Hematopoietic multipotent progenitor cell (in vitro differentiated cells): Measurements from ENCODE around the gene FTCDNL1. TPM values are rescaled to one million over a fixed set of nuclear protein-coding genes. Genes with fewer than 3 reads are reported as not detected.

Source experiments
- DNase-seq, 3 donors: peaks; one replicate each; pipeline ENCODE4 v3.0.0-alpha.2; 2011 to 2015; ENCODE audit warnings: low read depth in 2 of 3, low spot score in 2 of 3
- total RNA-seq: library from RNA; depleted of rRNA; stranded (reverse); fragments of >200 nt; gene quantifications from one replicate; pipeline ENCODE4 v1.2.3, GENCODE V29; 2012

Gene FTCDNL1
- total RNA-seq, 1 donor: 8.3 TPM

DNA sequence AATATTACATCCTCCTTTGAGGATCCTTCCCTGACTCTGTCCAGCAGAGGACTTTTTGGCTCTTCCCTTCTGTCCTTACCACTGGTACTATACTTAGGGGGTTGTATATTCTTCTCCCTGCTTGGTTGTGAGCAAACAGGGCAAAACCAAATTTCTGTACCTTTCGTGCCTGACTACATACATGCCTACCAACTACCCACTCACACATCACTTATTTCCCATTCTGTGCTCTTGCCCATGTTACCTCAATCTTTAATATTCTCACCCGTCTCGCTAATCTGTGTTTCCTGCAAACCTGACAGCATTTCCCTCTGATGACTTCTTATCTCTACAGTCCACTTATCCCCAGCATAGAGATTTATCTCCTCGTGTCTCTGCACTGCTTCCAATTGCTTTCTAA lies 58.6 kb downstream of the FTCDNL1 start:
- DNase-seq: no peak

DNA sequence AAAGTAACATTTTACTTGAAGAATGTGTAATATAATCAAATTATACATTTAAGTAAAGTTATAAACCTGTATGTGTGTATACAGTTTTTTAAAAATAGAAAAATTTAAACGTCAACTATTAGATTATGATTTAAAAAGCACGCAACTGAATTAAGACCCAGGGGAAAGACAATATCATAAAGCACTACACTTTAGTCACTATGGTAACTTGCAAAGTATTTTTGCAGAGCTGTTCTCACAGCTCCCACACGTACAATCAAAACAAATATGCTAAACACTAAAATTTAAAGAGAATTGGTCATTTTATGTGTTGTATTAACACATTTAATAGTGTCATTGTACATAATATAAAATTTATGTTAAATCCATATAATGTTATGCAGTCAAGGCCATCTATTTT lies 59.7 kb downstream of the FTCDNL1 start:
- DNase-seq: no peak

DNA sequence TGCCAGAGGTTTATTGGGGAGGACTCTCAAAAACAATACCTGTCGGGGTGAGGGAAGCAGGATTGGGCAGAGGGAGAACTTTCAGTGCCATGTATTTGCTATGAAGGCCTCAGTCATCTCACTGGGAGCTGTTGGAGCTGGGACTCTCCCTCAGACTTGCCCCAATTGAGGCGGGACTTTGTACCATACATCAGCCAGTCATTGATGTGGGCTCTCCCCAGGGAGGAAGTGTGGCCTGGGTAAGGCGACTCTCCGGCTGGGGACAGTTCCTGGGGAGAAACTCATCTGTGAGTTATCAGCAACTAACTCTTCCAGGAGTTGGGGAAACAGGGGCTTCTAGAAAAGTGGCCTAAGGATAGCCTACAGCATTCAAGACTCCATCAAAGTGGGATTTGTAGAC lies 66.5 kb downstream of the FTCDNL1 start:
- DNase-seq: no peak

DNA sequence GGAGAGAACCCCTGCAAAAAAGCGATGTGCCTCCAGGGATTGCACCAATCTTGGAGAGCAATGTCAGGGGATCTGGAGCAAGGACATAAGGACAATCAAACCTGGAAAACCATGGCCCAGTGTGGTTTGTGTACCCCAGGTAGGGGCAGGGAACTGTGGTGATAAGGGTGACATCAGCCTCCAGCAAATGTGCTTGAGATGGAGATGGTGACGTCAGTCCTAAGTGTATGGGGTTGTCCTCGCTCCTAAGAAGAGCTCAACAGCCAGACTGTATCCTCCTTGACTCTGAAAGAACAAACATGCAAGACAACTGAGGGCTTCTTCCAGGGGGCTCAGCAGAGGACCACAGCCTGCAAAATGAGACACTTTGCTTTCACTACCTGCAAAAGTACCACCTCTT lies 71.4 kb downstream of the FTCDNL1 start:
- DNase-seq: no peak

DNA sequence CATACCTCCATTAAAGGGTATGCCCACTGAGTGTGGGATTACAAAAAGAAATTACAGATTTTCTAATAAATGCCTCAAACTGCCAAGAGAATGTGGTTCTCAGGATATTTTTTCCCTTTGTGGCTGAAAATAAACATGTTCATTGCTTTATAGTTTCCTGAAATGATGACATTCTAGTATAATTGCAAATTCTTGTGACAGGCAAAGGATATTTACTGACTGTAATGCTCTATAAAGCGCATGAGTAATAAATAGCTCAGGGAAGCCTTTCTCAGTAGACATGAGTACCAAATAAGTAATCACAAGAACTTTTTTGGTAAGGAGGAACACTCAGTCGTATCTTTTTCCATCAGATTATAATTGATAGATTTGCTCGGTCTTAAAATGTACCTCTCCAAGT lies 72.3 kb downstream of the FTCDNL1 start:
- DNase-seq: no peak

DNA sequence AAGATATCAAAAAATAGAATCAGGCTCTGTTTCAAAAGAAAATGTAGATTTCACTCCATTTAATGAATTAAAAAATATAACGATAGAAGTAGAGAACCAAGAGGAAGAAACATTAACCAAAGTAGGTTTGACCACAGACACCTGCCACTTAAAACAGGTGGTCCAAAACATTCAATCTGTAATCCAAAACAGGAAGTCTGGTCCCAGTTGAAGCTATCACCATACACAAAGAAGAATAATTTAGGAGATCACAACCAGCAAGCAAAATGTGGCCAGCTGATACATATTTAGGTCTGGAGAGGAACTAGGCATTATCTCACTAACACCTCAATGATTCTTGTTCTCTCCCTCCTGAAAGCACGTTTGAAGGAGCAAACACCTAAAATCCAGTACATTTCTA lies 73.1 kb downstream of the FTCDNL1 start:
- DNase-seq: peak in 1 of 3 donors; percentile 18

GRCh38 chr2:199777315-199777714 lies 73.7 kb downstream of the FTCDNL1 start:
- no peak for DNase-seq

- DNase-seq: no peak
Observed at GRCh38 chr2:199775267-199775666, 75.7 kb downstream of the FTCDNL1 start.

GRCh38 chr2:199772035-199772976 lies 78.7 kb downstream of the FTCDNL1 start:
- peak in 2 of 3 donors; percentile 7 to 30 for DNase-seq

DNA sequence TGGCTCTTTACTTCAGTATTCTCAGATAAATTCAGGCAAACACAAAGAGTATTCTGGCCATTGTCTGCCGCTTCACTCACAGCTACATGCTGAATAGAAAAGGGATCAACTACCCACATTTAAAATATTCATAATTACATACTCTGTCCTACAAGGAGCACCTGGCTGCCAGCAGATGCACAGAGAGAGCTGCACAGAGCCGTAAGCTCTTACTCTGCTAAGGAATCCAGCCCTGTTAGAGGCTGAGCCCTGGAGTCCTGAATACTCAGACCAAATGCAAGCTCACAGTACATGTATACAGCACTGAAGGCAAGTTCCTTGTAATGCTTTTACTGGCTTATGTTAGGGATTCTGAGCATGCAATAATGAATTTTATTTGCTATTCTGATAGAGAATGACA lies 80.3 kb downstream of the FTCDNL1 start:
- no peak for DNase-seq

- no peak for DNase-seq
Observed at GRCh38 chr2:199765646-199766045, 85.3 kb downstream of the FTCDNL1 start.

DNA sequence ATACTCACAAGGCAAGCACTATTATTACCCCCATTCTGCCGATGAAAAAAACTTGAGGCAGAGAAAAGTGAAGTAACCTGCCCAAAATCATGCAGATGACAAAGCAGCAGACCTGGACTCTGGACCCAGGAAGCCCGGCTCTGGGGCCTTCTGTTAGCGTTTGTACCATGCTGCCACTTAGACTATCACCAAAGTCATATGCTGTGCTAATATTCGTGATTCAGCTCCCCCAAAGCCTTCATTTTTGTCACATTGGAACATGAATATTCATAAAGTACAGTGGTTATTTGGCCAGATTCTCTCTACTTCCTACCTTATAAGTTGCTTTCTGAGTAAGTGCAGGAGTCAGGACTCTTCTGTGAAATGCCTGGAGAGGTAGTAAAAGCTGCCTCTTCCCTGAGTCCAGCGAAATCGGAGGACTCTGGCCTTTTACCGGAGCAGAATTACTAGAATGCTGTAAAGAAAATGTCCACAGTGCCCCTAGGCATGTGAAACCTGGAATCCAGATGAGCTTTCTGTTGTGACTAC lies 86.7 kb downstream of the FTCDNL1 start:
- DNase-seq: no peak

DNA sequence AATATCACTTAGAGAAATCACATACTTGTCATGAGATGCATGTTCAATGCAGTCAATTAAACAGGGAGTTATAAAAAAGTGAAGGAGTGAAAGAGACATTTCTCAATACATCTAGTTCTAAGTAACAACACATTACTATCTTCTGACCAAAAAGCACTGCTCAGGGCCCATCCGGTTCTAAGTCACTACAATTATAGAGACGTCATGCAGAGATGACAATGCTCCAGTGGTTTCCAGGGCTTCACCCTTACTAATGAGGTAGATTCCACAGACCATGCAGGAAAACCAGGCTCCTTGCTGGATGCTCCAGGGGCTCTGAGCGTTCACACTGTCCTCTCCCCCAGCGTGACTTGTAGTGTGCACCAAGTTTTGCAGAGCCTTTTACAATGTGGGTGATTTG lies 88.0 kb downstream of the FTCDNL1 start:
- no peak for DNase-seq

DNA sequence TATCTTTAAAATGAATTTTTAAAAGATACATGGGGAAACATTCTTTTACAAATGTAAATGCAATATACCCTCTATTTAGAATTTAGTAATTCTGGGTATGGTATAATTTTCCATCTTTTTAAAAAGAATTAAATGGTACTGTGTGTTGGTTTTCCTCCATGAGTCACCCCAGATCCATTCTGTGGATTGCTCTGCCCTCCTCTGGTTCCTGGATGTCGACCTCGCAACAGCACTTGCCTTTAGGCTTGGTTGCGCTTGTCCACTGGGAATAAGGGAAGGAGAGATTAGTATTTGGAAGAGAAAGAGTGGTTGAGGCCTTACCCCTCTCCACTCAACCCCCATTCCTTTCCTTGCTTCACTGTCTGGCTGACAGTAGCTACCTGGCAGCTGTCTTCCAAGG lies 90.4 kb downstream of the FTCDNL1 start:
- no peak for DNase-seq

DNA sequence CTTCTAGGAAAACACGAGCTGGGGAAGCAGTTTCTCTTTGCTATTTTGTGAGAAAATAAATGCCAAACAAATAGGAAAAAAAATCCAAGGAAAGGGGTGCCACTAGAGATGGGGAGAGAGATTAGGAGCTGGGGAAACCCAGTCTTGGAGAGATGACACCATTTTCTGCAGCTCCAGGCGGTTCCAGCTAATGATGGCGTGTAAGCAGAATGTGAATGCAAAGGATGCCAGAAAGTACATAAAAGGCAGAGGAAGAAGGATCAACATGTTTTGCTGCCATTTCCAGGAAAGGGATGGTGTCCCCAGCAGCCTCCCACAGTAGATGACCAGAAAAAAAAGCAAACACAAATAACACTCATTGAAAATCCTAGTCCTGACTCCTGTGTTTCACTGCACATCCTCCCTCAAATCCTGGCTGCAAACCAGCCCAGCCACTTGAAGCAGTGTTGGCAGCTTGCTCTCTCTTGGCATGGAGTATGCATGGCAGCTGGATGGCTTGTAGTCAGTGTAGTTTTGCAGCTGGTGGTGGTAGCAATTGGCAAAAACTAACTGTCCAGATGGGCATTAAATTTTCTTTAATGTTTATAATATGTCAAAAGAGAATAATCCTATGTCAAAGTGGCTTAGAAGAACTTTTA lies 93.6 kb downstream of the FTCDNL1 start:
- DNase-seq: no peak

- no peak for DNase-seq
Observed at GRCh38 chr2:199756743-199757142, 94.2 kb downstream of the FTCDNL1 start.

- no peak for DNase-seq
Observed at GRCh38 chr2:199756211-199756610, 94.8 kb downstream of the FTCDNL1 start.

- DNase-seq: no peak
Observed at GRCh38 chr2:199754766-199755165, 96.2 kb downstream of the FTCDNL1 start.

- DNase-seq: no peak
Observed at GRCh38 chr2:199751492-199752120, 99.4 kb downstream of the FTCDNL1 start.

DNA sequence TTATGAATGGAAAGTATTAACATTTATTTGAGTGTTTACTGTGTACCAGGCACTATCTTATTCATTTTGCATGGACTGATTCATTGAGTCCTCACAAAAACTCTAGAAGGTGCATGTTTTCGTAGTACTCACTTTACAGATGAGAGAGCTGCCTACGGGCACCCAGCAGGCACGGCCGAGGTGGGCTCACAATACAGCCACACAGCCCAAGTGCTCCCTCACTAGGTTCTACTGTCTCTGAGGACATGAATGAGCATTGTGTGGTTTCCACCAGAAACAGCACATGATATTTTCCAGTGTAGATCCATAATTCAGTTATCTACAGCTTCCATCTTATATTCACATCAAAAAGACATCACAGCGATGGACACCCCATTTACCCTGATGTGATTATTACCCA lies 101.4 kb downstream of the FTCDNL1 start:
- no peak for DNase-seq

- DNase-seq: no peak
Observed at GRCh38 chr2:199744724-199745123, 106.3 kb downstream of the FTCDNL1 start.
